Measurements from ENCODE around the gene DCAF8.

GRCh38 chr1:160224606-160225005 lies 37.7 kb downstream of the DCAF8 start:
- no peak for TF ChIP-seq CTCF (IDR thresholded peaks at IDR 0.05; ENCODE audit: insufficient read depth, low read depth, low read length)
- no peak for TF ChIP-seq EZH2 (IDR thresholded peaks at IDR 0.05; ENCODE audit: insufficient read depth, low read length)

All from astrocyte (in vitro differentiated cells and primary cell).